Effector CD4-positive, alpha-beta T cell (primary cell): ENCODE results near the gene CCDC102B.
"Not testable (repeated sequence)": the region's sequence is repeated elsewhere in the genome, so short reads cannot be mapped to it uniquely, and the experiment has no call there.

ENCODE experiments used
- DNase-seq: peaks from one replicate; pipeline ENCODE4 v3.0.0-alpha.2; 2020

CCDC102B gene

DNA sequence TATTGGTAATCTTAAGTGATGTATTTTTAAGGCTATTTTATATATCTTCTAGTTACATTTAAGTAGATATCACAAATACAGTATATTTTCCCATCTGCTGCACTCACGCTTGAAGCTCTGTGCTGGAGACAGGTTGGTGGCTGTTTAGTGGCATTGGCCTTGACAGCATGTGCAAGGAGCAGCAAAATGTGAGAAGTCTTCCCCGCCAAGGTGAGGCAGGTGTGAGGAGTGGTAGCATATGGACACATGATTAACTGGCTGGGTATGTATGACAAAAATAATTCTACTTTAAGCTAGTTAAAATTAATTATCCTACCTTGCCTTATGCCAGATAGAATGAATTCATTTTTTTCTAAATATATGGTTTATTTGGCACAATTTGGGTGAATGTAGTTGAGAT, 117.2 kb downstream of the CCDC102B start:
- DNase-seq = no peak

DNA sequence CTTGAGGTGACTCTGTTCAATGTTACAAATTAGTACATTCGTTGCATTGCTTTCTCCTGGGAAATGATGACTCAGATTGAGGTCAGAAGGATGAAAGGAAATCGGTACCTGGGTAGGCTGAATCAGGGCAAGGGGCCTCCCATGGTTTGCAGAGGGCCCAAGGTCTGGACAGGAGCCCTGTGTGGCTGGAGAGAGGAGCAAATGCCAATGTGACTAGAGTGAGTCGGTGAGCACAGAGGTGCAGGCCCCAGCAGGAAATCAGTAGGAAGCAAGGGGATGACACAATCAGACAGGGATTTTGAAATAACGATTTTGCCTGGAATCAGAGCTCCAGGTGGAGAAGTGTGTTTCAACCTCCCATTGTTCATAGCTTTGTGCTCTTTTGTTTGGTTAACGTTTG, 118.9 kb downstream of the CCDC102B start:
- no peak for DNase-seq

DNA sequence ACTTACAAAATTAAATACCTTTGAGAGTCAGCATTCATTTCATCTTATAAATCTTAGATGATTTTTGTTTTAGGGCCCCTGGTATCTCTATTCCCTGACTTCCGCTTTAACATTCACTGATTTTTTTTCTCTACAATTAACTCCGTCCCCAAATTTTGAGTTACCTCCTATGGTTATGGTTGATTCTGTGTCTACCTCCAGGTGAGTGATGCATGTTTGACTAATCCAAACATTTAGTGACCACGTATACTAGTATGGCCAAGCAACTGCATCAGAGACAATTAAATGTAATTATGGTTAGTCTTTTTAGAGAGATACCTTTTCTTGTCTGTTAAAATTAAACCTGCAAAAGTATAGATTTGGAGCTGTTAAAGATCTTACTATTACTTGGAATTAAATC, 120.3 kb downstream of the CCDC102B start:
- DNase-seq = no peak

DNA sequence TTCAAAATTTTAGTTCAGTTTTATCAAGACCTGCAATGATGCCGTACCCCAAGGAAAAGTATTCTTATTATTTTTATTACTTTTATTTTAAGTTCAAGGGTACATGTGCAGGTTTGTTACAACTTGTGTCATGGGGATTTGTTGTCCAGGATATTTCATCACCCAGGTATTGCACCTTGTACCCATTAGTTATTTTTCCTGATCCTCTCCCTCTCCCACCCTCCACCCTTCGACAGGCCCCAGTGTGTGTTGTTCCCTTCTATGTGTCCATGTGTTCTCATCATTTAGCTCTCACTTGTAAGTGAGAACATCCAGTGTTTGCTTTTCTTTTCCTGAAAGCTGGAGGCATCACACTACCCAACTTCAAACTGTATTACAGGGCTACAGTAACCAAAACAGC, 122.0 kb downstream of the CCDC102B start:
- no peak for DNase-seq

DNA sequence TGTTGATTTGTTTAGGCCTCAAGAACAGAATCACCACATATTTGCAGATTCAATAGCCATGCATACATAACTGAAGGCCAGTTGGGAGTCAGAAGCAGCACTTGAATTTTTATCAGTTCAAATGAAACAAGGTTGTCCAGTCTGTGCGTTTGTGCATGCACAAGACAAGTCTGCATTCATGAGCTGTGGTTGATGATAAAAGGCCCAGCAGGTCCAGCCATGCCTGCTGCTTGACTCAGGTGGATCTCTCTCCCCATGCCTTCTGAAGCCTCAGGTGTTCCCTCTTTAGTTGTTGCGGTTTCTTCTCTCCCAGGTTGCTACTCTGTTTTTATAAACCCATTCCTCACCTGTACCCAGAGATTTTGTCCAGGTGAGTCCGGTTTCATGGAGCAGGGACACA, 124.5 kb downstream of the CCDC102B start:
- no peak for DNase-seq

DNA sequence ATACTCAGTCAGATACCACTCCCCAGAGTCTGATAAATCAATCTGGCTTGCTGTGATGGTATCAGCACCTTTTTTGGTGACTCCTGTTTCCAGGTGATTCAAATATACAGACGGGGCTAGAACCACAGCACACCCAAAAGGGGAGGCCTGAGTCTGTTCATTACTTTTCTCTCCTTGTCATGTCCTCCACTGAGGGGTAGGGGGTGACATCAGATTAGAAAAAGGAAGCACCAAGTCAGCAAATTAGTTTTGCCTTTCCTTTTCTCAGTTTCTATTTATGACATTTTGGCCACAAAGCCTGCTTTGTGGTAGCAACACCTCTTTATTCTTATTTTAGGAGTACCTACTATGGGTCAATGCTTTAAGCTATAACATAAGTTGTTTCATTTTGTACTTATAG, 127.4 kb downstream of the CCDC102B start:
- DNase-seq = no peak

DNA sequence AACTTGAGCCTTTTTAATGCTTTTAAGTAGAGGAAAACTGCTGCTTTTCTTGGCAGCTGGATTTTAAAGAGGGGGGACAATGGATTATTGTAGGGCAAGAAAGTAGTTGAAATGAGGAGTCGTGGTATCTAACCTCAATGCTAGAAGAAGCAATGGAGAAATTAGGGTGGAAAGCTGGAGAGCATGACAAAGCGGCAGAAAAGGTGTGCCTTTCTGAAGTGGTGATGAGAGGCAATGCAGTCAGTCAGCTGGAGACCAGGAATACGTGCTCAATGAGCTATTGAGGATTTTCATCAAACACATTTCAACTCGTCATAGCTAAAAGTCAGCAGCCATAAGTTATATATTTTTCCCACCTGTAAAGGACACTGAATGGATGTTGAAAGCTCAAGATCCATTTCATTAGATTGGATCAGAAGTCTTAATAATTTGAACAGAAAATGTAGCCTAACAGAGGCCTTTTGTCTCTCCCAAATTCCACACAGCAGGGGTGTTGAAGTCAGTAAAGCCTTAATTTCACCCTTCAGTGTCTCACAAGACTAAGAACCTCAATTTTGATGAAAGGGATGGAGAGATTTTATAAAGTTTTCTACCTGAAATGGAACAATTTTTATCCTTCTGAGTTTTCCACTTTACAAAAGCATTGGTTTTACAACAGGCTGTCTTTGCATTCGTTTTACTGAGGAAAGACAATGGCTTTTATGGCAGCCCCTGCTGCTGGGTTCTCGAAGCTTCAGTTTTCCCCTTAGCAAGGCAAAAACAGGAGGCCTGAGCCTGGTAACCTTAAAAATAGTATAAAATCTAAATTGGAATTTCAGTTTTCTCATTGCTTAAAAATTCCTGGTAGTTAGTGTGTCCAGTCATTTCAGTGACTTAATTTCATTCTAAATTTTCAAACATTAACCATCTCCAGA, 131.1 kb downstream of the CCDC102B start:
- no peak for DNase-seq

DNA sequence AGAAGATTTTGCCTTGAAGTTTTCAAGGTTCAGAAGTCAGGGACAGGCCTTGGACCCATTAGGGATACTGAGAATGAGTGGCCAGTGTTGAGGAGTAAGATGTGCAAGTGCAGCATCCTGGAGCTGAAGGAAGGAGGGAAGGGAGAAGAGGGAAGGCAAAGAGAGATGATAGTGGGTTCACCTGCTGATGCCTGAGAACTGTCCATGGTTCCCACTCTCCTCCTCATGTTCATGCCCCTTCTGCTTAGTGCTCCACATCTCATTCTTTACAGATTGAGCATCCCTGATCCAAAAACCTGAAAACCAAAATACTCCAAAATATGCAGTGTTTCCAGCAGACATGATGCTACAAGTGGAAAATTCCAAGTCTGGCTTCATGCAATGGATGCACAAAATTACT, 137.8 kb downstream of the CCDC102B start:
- DNase-seq = no peak

DNA sequence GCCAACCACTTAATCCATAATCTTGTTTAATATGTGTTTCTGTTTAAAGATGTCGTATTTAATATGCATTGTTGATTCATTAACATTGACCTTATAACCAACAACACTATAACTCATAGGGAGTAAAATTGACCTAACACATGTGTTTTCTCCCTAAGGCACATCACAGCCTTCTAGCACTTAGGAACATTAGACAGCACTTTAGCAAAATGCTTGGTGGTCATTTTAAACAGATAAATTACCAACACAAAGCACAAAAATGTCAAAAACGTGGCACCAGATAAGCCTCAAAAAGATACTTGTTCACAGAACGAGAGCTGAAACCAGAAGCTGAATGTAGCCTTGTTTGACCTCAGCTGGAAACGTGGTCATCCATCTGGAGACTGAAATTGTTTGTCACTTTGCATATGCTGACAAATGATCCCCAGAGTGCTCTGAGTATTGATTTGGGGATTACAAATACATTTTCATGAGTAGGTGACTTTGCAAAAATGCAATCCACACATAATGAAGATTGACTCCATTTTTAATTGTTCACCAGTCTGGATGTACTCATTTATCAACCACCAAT, 139.2 kb downstream of the CCDC102B start:
- no peak for DNase-seq

DNA sequence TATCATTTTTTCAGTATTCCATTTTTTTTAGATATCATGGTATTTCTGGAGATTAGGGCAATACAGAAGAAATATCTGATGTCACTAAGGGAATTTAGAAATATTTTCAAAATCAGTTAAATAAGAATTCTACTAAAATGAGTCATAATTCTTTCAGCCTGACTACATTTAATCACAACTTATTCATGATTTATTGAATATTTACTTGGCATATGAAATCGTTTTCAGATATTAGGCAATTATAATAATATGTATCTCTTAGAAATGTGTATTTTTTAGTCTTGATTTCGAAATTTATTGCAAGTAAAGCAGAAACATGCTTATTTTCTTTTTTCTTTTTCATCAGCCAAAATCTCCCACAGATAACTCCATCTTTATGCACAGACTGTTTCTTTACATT, 142.2 kb downstream of the CCDC102B start:
- DNase-seq = no peak

DNA sequence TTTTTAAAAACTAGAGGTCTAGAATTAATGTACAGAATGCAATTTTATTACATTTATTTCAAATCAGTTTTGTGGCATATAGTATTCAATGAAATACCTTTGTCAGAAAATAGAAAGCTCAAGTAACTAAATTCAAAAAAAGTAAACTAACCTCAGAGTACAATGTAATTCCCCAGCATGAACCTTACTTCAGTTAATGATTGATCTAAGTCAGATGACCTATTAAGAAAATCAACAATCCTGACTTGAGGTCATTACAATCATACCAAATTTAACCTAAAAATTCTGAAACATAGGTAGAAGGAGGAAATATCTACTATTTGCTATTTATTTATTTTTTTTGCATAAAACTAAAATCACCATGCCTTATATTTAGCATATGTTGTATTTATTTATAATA, 142.9 kb downstream of the CCDC102B start:
- DNase-seq = no peak

DNA sequence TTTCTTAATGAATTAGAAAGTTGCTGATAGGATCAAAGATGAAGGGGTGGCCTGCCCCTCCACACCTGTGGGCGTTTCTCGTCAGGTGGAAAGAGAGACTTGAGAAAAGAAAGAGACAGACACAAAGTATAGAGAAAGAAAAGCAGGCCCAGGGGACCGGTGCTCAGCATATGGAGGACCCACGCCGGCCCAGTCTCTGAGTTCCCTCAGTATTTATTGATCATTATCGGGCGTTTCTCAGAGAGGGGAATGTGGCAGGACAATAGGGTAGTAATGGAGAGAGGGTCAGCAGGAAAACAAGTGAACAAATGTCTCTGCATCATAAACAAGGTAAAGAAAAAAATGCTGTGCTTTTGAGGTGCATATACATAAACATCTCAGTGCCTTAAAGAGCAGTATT, 144.3 kb downstream of the CCDC102B start:
- no peak for DNase-seq

DNA sequence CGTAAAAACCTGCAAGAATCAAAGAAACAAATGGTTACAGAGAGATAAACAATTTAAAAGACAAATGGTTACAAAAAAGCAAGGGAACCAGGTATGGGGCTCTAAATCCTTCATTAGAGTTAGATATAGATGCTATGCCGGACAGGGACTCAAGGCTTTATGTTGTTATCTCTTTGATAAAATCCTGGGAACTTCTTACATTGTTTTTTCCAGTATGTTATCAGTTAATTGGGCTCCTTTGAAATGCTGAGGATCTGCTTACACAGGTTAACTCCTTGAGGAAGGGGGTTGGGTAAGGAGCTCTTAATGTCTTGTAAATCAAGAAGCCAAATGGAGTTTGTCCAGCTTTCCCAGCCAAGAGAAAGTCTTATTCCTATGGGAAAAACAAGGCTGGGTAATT, 146.0 kb downstream of the CCDC102B start:
- not testable (repeated sequence) for DNase-seq

DNA sequence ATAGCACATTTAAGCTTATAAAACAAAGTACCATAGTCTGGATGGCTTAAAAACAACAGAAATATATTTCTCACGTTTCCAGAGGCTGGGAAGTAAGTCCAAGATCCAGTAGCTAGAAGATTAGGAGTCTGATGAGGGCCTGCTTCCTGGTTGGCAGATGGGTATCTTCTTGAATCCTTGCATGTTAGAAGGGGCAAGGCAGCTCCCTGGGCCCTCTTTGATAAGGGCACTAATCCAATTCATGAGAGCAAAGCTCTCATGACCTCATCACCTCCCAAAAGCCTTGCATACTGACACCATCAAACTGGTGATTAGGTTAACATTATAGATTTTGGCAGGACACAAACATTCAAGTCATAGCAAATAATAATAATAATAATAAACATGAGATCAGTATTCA, 146.4 kb downstream of the CCDC102B start:
- DNase-seq = no peak

DNA sequence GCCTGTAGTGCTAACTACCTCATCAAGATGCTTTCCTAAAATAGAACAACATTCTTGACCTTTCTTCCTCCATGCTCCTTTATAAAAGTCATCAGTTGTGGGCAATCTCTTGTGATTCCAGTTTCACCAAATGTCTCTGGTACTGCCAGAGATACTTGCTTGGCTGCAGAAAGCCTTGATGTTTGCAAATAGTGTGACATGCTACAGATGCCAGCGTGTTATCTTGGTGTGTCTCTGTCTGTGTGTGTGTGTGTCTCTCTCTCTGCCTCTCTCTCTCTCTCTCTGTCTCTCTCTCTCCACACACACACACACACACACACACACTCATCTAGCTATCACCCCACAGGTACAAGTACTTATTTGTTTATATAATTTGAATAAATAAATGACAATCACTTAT, 146.9 kb downstream of the CCDC102B start:
- DNase-seq = no peak

DNA sequence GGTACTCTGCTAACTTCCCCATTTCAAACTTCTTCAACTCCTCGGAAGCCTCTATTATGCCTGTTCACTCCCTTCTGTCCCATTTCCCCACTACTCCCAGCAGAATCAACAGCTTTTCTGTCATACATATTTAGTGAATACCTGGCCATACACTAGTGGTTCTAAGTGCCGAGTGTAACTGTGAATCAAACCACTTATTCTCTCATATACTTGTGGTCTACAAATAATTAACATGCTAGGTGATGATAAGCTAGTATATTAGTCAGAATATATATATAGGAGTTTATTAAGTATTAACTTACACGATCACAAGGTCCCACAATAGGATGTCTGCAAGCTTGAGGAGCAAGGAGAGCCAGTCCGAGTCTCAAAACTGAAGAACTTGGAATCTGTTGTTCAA, 150.7 kb downstream of the CCDC102B start:
- DNase-seq = no peak

DNA sequence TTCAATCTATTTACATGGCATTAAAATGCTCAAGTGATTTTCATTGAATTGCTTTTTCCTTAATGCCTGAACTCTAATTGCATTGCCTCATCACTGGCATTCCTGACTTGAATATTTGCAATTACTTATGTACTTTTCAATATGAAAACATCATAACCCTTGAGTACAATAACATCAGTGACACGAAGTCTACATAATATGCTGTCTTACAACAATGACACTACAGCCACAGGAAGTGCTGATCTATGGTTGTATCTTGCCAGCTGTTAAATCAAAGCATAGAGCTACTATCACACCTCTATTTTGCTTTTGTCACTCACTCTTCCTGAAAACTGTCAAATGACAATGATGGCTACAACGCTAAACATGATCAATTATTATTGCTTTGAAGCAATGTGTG, 156.9 kb downstream of the CCDC102B start:
- no peak for DNase-seq

DNA sequence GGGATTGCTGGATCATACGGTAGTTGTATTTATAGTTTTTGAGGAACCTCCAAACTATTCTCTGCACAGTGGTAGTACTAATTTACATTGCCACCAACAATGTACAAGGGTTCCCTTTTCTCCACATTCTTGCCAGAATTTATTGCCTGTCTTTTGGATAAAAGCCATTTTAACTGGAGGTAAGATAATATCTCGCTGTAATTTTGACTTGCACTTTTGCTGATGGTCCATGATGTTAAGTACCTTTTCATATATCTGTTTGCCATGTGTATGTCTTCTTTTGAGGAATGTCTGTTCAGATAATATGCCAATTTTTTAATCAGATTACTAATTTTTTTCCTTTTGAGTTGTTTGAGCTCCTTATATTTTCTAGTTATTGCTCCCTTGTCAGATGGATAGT, 158.8 kb downstream of the CCDC102B start:
- no peak for DNase-seq

DNA sequence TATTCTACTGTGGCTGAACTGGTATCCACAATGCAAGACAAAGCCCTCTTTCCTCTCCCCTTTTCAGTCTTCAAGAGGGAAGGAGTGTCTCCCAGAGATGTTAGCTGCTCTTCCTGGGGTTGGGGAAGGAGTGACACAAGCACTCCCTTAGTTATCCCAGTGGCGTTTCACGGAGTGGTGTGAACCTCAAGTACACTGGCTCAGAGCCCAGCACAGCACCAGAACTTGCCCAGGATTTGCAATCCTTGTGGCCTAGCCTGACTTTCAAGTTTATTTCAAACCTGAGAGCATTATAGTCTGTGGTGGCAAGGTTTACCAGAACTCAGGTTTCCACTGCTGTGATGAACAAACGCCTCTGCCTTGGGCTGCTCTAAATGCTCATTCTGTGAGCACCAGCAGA, 162.5 kb downstream of the CCDC102B start:
- DNase-seq = no peak

DNA sequence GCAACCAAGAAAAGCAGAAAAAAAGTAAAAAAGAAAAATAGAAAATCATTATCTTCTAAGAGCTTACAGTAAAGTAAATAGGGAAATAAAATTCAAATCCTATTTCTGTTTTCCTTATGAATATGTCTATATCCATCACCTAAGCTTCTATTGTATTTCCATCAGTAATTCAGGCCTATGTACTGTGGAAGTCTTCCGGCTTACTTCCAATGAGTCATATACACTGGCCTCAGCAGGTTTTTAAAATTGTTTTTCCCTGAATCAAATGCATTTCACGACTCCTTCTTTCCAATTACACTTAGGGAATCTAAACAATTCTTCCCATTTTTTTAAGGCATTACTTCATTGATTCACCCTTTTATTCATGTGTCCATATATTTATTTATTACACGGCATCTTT, 164.7 kb downstream of the CCDC102B start:
- DNase-seq = no peak

DNA sequence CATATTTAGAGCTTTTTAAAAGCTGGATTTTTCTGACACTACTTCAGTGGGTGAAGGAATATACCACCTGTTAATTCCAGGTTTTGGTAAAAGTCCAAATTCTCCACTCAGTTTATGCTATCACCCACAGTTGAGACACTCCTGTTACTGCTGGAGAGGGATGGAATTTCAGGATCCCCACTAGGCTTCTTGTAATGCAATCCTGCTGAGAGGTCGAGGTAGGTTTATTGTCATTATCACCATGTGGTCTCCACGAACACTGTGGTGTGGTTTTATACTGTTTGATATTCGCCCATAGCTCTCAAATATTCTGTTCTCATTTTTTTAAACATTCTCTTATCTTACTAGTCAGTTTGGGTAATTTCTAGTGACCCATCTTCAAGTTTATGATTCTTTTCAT, 167.9 kb downstream of the CCDC102B start:
- no peak for DNase-seq

DNA sequence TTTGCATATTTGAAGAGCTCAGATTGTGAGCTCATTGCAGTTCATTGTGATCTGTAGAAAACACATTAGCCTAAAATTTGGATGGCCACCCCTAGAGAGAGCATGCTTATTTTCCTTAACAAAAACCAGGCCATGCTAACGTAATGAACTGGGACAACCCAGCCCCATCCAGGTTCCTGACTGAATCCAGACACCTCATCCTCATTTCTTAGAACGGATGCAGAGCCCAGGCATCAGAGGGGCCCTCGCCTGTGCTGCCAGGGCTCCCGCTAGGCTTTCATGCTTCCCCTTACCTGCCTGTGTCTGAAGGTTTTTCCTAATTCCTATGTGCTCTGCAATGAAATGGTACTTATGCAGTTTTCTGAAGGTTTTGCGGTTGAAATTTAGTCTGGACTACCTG, 171.1 kb downstream of the CCDC102B start:
- no peak for DNase-seq

DNA sequence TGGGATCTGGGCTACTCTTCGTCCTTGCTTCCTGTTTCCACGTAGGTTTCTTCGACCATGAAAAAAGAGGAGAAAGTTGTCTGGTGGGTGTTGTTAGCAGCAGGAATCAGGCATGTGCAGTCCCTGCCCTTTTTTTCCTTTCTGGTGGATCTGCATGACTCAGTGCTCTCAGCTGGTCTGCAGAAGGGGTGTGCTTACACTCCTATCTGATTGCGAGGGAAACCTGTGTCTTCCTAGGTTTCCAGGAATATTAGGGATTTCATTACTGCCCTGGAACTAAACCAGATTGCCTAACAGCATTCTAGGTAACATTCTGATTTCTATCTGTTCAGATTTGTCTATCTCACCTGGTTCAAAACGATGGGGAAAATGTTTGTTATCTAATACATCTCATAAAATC, 174.3 kb downstream of the CCDC102B start:
- DNase-seq = no peak

DNA sequence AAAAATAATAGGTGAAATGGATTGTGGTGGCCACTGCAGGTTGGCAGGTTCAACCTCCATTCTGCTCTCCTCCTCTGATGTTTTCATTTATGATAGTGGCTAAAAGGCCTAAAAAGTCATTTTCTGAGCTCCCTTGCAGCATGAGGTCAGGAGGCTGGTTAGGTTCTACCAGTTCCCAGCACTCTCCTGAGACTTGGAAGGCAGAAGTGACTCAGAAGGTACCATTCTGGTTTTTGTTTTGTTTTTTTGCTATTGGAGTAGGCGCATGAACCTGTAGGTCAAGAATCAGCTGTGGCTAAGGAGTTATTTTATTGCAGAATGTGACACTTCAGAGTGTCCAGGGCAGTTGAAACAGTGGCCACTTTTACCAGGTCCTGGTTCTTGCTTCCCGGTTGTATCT, 181.9 kb downstream of the CCDC102B start:
- DNase-seq = no peak

DNA sequence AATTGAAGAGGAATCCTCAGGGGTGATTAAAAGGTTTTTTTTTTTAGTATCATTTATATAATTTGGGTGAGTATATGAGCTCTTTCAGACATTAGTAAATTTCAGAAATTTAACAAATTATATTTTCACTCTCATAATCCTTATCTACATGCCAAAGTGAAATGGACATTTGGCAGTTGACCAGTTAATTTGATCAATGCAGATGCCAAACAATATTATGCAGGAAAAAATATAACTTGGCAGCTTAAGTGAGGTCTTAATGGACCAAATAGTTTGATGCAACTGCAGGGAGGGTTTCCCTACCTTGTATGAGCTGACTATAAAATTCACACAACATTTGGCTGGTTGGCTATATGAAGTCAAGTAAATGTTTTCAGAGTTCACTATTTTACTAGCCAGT, 185.2 kb downstream of the CCDC102B start:
- DNase-seq = no peak
